SK-N-SH (cell line): ENCODE measurements around the gene GALE. TPM values are rescaled to one million over a fixed set of nuclear protein-coding genes. Genes with fewer than 3 reads are reported as not detected.

Source experiments
- CTCF ChIA-PET: fragments of 300-600, 350-600 bp; formaldehyde crosslinking; extraction: SDS; loops from one replicate; lab custom pipeline; 2021; lab: Yijun Ruan, JAX
- POLR2A ChIA-PET: fragments of 350-600 bp; sonication (Branson Sonifier 250); formaldehyde crosslinking; extraction: SDS; loops from one replicate; lab custom pipeline; 2020; ENCODE audit warnings: antibody characterized with exemption, inconsistent platforms; lab: Yijun Ruan, JAX
- DNase-seq: peaks from one replicate; pipeline ENCODE4 v3.0.0; 2012
- H2AFZ ChIP-seq: fragments of 200-600 bp; sonication (generic); 2 replicates; pipeline ENCODE4 v1.8.1; 2016; ENCODE audit warnings: antibody characterized with exemption, mild to moderate bottlenecking, low read depth
- H3F3A ChIP-seq: fragments of 200-600 bp; sonication (generic); replicated peaks from 2 replicates; pipeline ENCODE3; 2016; ENCODE audit warnings: antibody characterized with exemption, mild to moderate bottlenecking; ENCODE audit not compliant: insufficient read depth
- H3K27ac ChIP-seq, 2 experiments: fragments of 200-500 bp in 1 of 2; fragments of 200-600 bp in 1 of 2; sonication (Bioruptor generic) in 1 of 2; sonication (generic), shearing (Covaris generic) in 1 of 2; 2 replicates each; pipeline versions ENCODE4 v1.5.1 to v1.6.1; 2014 to 2016; ENCODE audit warnings: low read depth in 2 of 2, inconsistent platforms in 1 of 2, low read length in 1 of 2, mild to moderate bottlenecking in 1 of 2, mixed read lengths in 1 of 2
- H3K27me3 ChIP-seq: fragments of 200-600 bp; sonication (generic), shearing (Covaris generic); 2 replicates; pipeline ENCODE4 v1.6.1; 2016; ENCODE audit warnings: mixed run types; ENCODE audit not compliant: insufficient read depth
- H3K36me3 ChIP-seq, 2 experiments: fragments of 200-500 bp in 1 of 2; fragments of 200-600 bp in 1 of 2; sonication (Bioruptor generic) in 1 of 2; sonication (generic) in 1 of 2; replicated peaks in 1 of 2; 2 replicates each; pipeline versions ENCODE3 to v1.5.1; 2014 to 2016; ENCODE audit warnings: low read length in 1 of 2, mild to moderate bottlenecking in 1 of 2; ENCODE audit not compliant: insufficient read depth in 2 of 2, control insufficient read depth in 1 of 2
- H3K4me1 ChIP-seq, 2 experiments: fragments of 200-500 bp in 1 of 2; fragments of 200-600 bp in 1 of 2; sonication (Bioruptor generic) in 1 of 2; sonication (generic), shearing (Covaris generic) in 1 of 2; 2 replicates each; pipeline versions ENCODE4 v1.5.1 to v1.6.1; 2014 to 2016; ENCODE audit warnings: low read depth in 1 of 2, low read length in 1 of 2, mixed run types in 1 of 2; ENCODE audit not compliant: insufficient read depth in 2 of 2, control insufficient read depth in 1 of 2
- H3K4me2 ChIP-seq: fragments of 200-600 bp; sonication (generic), shearing (Covaris generic); 2 replicates; pipeline ENCODE4 v1.6.1; 2017; ENCODE audit warnings: mixed run types
- H3K4me3 ChIP-seq, 2 experiments: fragments of 200-500 bp in 1 of 2; fragments of 200-600 bp in 1 of 2; sonication (Bioruptor generic) in 1 of 2; sonication (generic), shearing (Covaris generic) in 1 of 2; 2 replicates each; pipeline versions ENCODE4 v1.5.1 to v1.8.1; 2014 to 2016; ENCODE audit warnings: low read depth in 2 of 2, inconsistent platforms in 1 of 2, low read length in 1 of 2, mild to moderate bottlenecking in 1 of 2, mixed read lengths in 1 of 2, moderate library complexity in 1 of 2
- H3K79me2 ChIP-seq: fragments of 200-600 bp; sonication (generic); 2 replicates; pipeline ENCODE4 v1.8.1; 2017; ENCODE audit warnings: mild to moderate bottlenecking; ENCODE audit not compliant: insufficient read depth
- H3K9ac ChIP-seq: fragments of 200-600 bp; sonication (generic); 2 replicates; pipeline ENCODE4 v1.6.1; 2017; ENCODE audit warnings: mixed run types
- H3K9me2 ChIP-seq: fragments of 200-600 bp; sonication (generic); 2 replicates; pipeline ENCODE4 v1.6.1; 2017; ENCODE audit warnings: mixed run types
- H3K9me3 ChIP-seq: fragments of 200-600 bp; sonication (generic); 2 replicates; pipeline ENCODE4 v1.6.1; 2017; ENCODE audit warnings: mixed run types, mild to moderate bottlenecking, moderate library complexity
- H4K20me1 ChIP-seq: fragments of 200-600 bp; sonication (generic); 2 replicates; pipeline ENCODE4 v1.6.1; 2017; ENCODE audit warnings: mild to moderate bottlenecking, mixed run types; ENCODE audit not compliant: insufficient read depth
- CHD2 ChIP-seq: fragments of 150-350 bp; IDR thresholded peaks from 2 replicates; pipeline ENCODE4 v1.6.1; 2018; ENCODE audit warnings: low read length; ENCODE audit not compliant: partially characterized antibody
- POLR2AphosphoS5 ChIP-seq: IDR thresholded peaks from 2 replicates; pipeline ENCODE4 v1.6.1; 2012; ENCODE audit warnings: low read depth, low read length
- WGBS: methylation state at CpG from one replicate; pipeline ENCODE4 v1.1.6; 2017; ENCODE audit warnings: low lambda C conversion rate; 5-methylcytosine and 5-hydroxymethylcytosine counted together
- polyA plus RNA-seq, 3 experiments: library from polyadenylated mRNA; depleted of rRNA; stranded (reverse); fragments of >200 nt; gene quantifications; 2 replicates each; pipeline ENCODE4 v1.2.3, GENCODE V29; 2012
- TF ChIP-seq, protein P1 (sequence below): fragments of 200-600 bp; sonication (generic); IDR thresholded peaks from 2 replicates; pipeline ENCODE4 v1.6.1; 2017; ENCODE audit warnings: antibody characterized with exemption, mild to moderate bottlenecking, moderate library complexity
- TF ChIP-seq, protein P2 (sequence below): IDR thresholded peaks from 2 replicates; pipeline ENCODE4 v1.4.0; 2012; ENCODE audit warnings: low read depth, borderline replicate concordance
- TF ChIP-seq, protein P3 (sequence below): fragments of 150-350 bp; IDR thresholded peaks from 2 replicates; pipeline ENCODE4 v1.6.1; 2016; ENCODE audit warnings: mild to moderate bottlenecking, low read depth, low read length

The GALE gene
- polyA plus RNA-seq, 1 of the 3 experiments (the other 2 are of a cell fraction), result 71.7 TPM

- H3K9me3 ChIP-seq, result no peaks in the 10 kb centered on the region
- H3K36me3 ChIP-seq, result peaks cover 42 to 44% of the 10 kb centered on the region in 2 experiments
- no peak overlapping the region for H3K4me2 ChIP-seq
- H3K27me3 ChIP-seq, result no peaks in the 10 kb centered on the region
- WGBS, result 57% methylated on average over 7 of the region's 7 CpGs
- no peak overlapping the region for H3K9ac ChIP-seq
- POLR2A ChIA-PET, result interaction anchor here (1.1 to 1.2 kb wide), 3 partner anchors 9 to 29 kb away, joined by 4 to 7 read pairs (median 6); partner anchors contain the start of gene ELOA
- H4K20me1 ChIP-seq, result peaks cover 14% of the 10 kb centered on the region; the same call in 1 of the 2 replicates
- CTCF ChIA-PET, result interaction anchor here (1.4 to 1.9 kb wide), 2 partner anchors 9 to 20 kb away, joined by 5 to 15 read pairs; partner anchors contain the start of gene ELOA
- peaks cover 8% of the 10 kb centered on the region; the same call in 1 of the 2 replicates for H3K79me2 ChIP-seq
- peaks cover 0 to 17% of the 10 kb centered on the region in 2 experiments; a peak in 2 of 4 replicates for H3K4me1 ChIP-seq
- no peaks in the 10 kb centered on the region for H3K9me2 ChIP-seq
- no peak overlapping the region for H3K4me3 ChIP-seq
- peaks cover 22% of the 10 kb centered on the region for H3F3A ChIP-seq
- H2AFZ ChIP-seq, result no peak overlapping the region
- peak; percentile 49 for DNase-seq
- TF ChIP-seq CHD2 (peak; percentile 36), POLR2AphosphoS5 (peak; percentile 24; the same call in 1 of the 2 replicates)
- TF ChIP-seq, protein P1, sequence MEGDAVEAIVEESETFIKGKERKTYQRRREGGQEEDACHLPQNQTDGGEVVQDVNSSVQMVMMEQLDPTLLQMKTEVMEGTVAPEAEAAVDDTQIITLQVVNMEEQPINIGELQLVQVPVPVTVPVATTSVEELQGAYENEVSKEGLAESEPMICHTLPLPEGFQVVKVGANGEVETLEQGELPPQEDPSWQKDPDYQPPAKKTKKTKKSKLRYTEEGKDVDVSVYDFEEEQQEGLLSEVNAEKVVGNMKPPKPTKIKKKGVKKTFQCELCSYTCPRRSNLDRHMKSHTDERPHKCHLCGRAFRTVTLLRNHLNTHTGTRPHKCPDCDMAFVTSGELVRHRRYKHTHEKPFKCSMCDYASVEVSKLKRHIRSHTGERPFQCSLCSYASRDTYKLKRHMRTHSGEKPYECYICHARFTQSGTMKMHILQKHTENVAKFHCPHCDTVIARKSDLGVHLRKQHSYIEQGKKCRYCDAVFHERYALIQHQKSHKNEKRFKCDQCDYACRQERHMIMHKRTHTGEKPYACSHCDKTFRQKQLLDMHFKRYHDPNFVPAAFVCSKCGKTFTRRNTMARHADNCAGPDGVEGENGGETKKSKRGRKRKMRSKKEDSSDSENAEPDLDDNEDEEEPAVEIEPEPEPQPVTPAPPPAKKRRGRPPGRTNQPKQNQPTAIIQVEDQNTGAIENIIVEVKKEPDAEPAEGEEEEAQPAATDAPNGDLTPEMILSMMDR, result no peak
- peak overlapping the region in 1 of 2 experiments; percentile 47; a peak in 2 of 4 replicates for H3K27ac ChIP-seq
Observed at GRCh38 chr1:23763041-23763577, 37.4 kb downstream of the GALE start.

- Histone ChIP-seq H3K27ac (no peak overlapping the region; a peak in 1 of 4 replicates), H3K4me2 (no peak overlapping the region), H4K20me1 (peaks cover 17% of the 10 kb centered on the region; the same call in 1 of the 2 replicates), H3K9ac (no peak overlapping the region), H3K36me3 (peaks cover 68 to 73% of the 10 kb centered on the region in 2 experiments), H3K79me2 (peaks cover 5% of the 10 kb centered on the region; the same call in 1 of the 2 replicates), H3K27me3 (no peaks in the 10 kb centered on the region), H2AFZ (no peak overlapping the region), H3K9me2 (no peaks in the 10 kb centered on the region), H3K4me3 (no peak overlapping the region), H3K9me3 (no peaks in the 10 kb centered on the region), H3K4me1 (peaks cover 0 to 17% of the 10 kb centered on the region in 2 experiments; a peak in 2 of 4 replicates), H3F3A (peaks cover 23% of the 10 kb centered on the region)
- CTCF ChIA-PET, result interaction anchor here (1.3 to 2.4 kb wide), 2 partner anchors 12 to 68 kb away, joined by 4 to 16 read pairs; partner anchors contain the start of gene RPL11
- POLR2A ChIA-PET, result no interaction called here
- 87% methylated on average over 4 of the region's 4 CpGs for WGBS
- TF ChIP-seq, protein P2, sequence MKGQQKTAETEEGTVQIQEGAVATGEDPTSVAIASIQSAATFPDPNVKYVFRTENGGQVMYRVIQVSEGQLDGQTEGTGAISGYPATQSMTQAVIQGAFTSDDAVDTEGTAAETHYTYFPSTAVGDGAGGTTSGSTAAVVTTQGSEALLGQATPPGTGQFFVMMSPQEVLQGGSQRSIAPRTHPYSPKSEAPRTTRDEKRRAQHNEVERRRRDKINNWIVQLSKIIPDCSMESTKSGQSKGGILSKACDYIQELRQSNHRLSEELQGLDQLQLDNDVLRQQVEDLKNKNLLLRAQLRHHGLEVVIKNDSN, result no peak
- TF ChIP-seq, protein P3, sequence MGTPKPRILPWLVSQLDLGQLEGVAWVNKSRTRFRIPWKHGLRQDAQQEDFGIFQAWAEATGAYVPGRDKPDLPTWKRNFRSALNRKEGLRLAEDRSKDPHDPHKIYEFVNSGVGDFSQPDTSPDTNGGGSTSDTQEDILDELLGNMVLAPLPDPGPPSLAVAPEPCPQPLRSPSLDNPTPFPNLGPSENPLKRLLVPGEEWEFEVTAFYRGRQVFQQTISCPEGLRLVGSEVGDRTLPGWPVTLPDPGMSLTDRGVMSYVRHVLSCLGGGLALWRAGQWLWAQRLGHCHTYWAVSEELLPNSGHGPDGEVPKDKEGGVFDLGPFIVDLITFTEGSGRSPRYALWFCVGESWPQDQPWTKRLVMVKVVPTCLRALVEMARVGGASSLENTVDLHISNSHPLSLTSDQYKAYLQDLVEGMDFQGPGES, result no peak
- no peak for DNase-seq
Observed at GRCh38 chr1:23759277-23759676, 41.3 kb downstream of the GALE start.
